K562 (cell line): ENCODE results near the gene VPS33A. TPM values are rescaled to one million over a fixed set of nuclear protein-coding genes. Genes with fewer than 3 reads are reported as not detected.

Experiments
- CC2D1A ChIP-seq: fragments of 450-650 bp; IDR thresholded peaks from 2 replicates; pipeline ENCODE4 v1.6.1; 2017; ENCODE audit warnings: mild to moderate bottlenecking
- ELF2 ChIP-seq: fragments of 250-450 bp; sonication (Bioruptor Pico); IDR thresholded peaks from 2 replicates; pipeline ENCODE4 v1.5.0; 2021; ENCODE audit warnings: mild to moderate bottlenecking
- EWSR1 ChIP-seq: fragments of 450-650 bp; IDR thresholded peaks from 2 replicates; pipeline ENCODE4 v1.6.1; 2018; ENCODE audit warnings: borderline replicate concordance, mild to moderate bottlenecking, low read depth, moderate library complexity; ENCODE audit not compliant: partially characterized antibody
- FOXA3 ChIP-seq, 2 experiments: fragments of 450-650 bp in 1 of 2; sonication (generic) in 1 of 2; formaldehyde crosslinking; IDR thresholded peaks in 1 of 2; conservative IDR thresholded peaks in 1 of 2; 2 replicates each; pipeline versions ENCODE4 v1.4.0 to v1.8.0; 2020 to 2022; ENCODE audit warnings: mild to moderate bottlenecking in 2 of 2, missing genetic modification reagents in 1 of 2
- HCFC1 ChIP-seq: IDR thresholded peaks from 2 replicates; pipeline ENCODE4 v1.6.1; 2012; ENCODE audit warnings: low read depth, low read length, improper control_type of control experiment
- MYNN ChIP-seq, 2 experiments: sonication (generic); formaldehyde crosslinking in 1 of 2; IDR thresholded peaks; 2 replicates each; pipeline versions ENCODE4 v1.5.0 to v1.6.1; 2016 to 2020; ENCODE audit warnings: antibody characterized with exemption in 1 of 2, missing genetic modification reagents in 1 of 2
- PCBP1 ChIP-seq: fragments of 200-400 bp; formaldehyde crosslinking; IDR thresholded peaks from 2 replicates; pipeline ENCODE4 v1.6.1; 2018; ENCODE audit warnings: mild to moderate bottlenecking, low read depth, low read length; ENCODE audit not compliant: poor library complexity, severe bottlenecking
- PHF21A ChIP-seq: fragments of 450-650 bp; IDR thresholded peaks from 2 replicates; pipeline ENCODE4 v1.6.1; 2017; ENCODE audit warnings: low read depth, borderline replicate concordance
- REST ChIP-seq, 2 experiments: fragments of 450-650 bp; formaldehyde crosslinking in 1 of 2; IDR thresholded peaks; 2 replicates each; pipeline versions ENCODE4 v1.4.0 to v1.6.1; 2014 to 2020; ENCODE audit warnings: mild to moderate bottlenecking in 2 of 2, borderline replicate concordance in 1 of 2, low read depth in 1 of 2
- SMAD3 ChIP-seq: fragments of 450-650 bp; formaldehyde crosslinking; conservative IDR thresholded peaks from 2 replicates; pipeline ENCODE4 v1.4.0; 2020; ENCODE audit warnings: mild to moderate bottlenecking
- SMARCA4 ChIP-seq: fragments of 450-650 bp; IDR thresholded peaks from 2 replicates; pipeline ENCODE4 v1.6.1; 2016
- STAT5B ChIP-seq: fragments of 250-450 bp; sonication (Bioruptor Pico); IDR thresholded peaks from 2 replicates; pipeline ENCODE4 v1.8.0; 2021; ENCODE audit warnings: mild to moderate bottlenecking, inconsistent platforms
- SUPT5H ChIP-seq: fragments of 450-650 bp; IDR thresholded peaks from 2 replicates; pipeline ENCODE4 v1.6.1; 2016
- TARDBP ChIP-seq: fragments of 450-650 bp; IDR thresholded peaks from 2 replicates; pipeline ENCODE4 v1.6.1; 2016
- XRCC5 ChIP-seq: fragments of 200-400 bp; formaldehyde crosslinking; IDR thresholded peaks from 2 replicates; pipeline ENCODE4 v1.6.1; 2017; ENCODE audit warnings: low read depth, mild to moderate bottlenecking, low read length
- ZNF12 ChIP-seq: sonication (generic); formaldehyde crosslinking; IDR thresholded peaks from 2 replicates; pipeline ENCODE4 v1.4.0; 2020; ENCODE audit warnings: mild to moderate bottlenecking, missing genetic modification reagents
- ZNF444 ChIP-seq: fragments of 250-450 bp; sonication (Bioruptor Pico); IDR thresholded peaks from 2 replicates; pipeline ENCODE4 v1.4.0; 2020; ENCODE audit warnings: mild to moderate bottlenecking, moderate library complexity
- ZSCAN29 ChIP-seq: fragments of 450-650 bp; IDR thresholded peaks from 2 replicates; pipeline ENCODE4 v1.6.1; 2017
- polyA plus RNA-seq, 8 experiments: library from polyadenylated mRNA; depleted of rRNA in 4 of 8; stranded (reverse) in 5 of 8; unstranded in 3 of 8; fragments of >200 nt; fragmentation: Nextera tagmentation in 2 of 8; fragmentation: Illumina TruSeq in 1 of 8; extraction: Ambion mirVana in 2 of 8; extraction: Trizol in 1 of 8; gene quantifications; 2 replicates each; pipeline versions ENCODE4 v1.2.1 to v1.2.3, GENCODE V29; 2011 to 2014; ENCODE audit warnings: inconsistent platforms in 1 of 8, missing spikeins in 1 of 8
- total RNA-seq, 7 experiments: library from RNA; depleted of rRNA in 6 of 7; stranded (reverse); fragments of >200 nt in 6 of 7; fragmentation: Illumina TruSeq in 2 of 7; extraction: Trizol in 2 of 7; gene quantifications; 2 replicates each; pipeline versions ENCODE4 v1.2.1 to v1.2.3, GENCODE V29; 2011 to 2021; ENCODE audit warnings: low replicate concordance in 1 of 7
- TF ChIP-seq, protein P1 (sequence below): fragments of 250-450 bp; sonication (Bioruptor Pico); IDR thresholded peaks from 2 replicates; pipeline ENCODE4 v1.4.0; 2020; ENCODE audit warnings: mild to moderate bottlenecking, moderate library complexity, borderline replicate concordance

VPS33A gene
- total and polyA plus RNA-seq, 9 of the 15 experiments (the other 6 are each of a cell fraction or from before 2014, with no cell fraction given), result 10.6 to 34.3 (median 25.3) TPM

- TF ChIP-seq REST (IDR thresholded peaks at IDR 0.05; ENCODE audit: borderline replicate concordance) (peak; percentile 98), REST (CRISPR knock-in tag; IDR thresholded peaks at IDR 0.05; ENCODE audit: low read depth) (peak; percentile 98), ELF2 (CRISPR knock-in tag) (0 out of 2 replicates have a peak, but pooled peaks have one; percentile 43), TARDBP (no peak), PHF21A (no peak), ZNF12 (CRISPR knock-in tag) (peak; percentile 81; the same call in 1 of the 2 replicates), PCBP1 (no peak), MYNN (IDR thresholded peaks at IDR 0.05) (no peak), MYNN (CRISPR knock-in tag; IDR thresholded peaks at IDR 0.05) (no peak), XRCC5 (no peak), FOXA3 (CRISPR knock-in tag; conservative IDR thresholded peaks at IDR 0.05 in 1 of 2, IDR thresholded peaks at IDR 0.05 in 1 of 2) (peak in 1 of 2 experiments; percentile 87; a peak in 2 of 4 replicates), SMARCA4 (no peak), CC2D1A (no peak), SMAD3 (CRISPR knock-in tag) (0 out of 2 replicates have a peak, but pooled peaks have one; percentile 35), ZSCAN29 (no peak), STAT5B (CRISPR knock-in tag) (no peak), HCFC1 (no peak), EWSR1 (no peak), ZNF444 (CRISPR knock-in tag) (no peak), SUPT5H (no peak)
- TF ChIP-seq, protein P1, sequence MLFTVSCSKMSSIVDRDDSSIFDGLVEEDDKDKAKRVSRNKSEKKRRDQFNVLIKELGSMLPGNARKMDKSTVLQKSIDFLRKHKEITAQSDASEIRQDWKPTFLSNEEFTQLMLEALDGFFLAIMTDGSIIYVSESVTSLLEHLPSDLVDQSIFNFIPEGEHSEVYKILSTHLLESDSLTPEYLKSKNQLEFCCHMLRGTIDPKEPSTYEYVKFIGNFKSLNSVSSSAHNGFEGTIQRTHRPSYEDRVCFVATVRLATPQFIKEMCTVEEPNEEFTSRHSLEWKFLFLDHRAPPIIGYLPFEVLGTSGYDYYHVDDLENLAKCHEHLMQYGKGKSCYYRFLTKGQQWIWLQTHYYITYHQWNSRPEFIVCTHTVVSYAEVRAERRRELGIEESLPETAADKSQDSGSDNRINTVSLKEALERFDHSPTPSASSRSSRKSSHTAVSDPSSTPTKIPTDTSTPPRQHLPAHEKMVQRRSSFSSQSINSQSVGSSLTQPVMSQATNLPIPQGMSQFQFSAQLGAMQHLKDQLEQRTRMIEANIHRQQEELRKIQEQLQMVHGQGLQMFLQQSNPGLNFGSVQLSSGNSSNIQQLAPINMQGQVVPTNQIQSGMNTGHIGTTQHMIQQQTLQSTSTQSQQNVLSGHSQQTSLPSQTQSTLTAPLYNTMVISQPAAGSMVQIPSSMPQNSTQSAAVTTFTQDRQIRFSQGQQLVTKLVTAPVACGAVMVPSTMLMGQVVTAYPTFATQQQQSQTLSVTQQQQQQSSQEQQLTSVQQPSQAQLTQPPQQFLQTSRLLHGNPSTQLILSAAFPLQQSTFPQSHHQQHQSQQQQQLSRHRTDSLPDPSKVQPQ, result no peak
Observed at GRCh38 chr12:122226366-122227125, 39.7 kb downstream of the VPS33A start (continued).
